Posterior cingulate gyrus (tissue), 11 donors: Measurements from ENCODE around the gene ZNF320.
A peak's percentile ranks its signal among the peaks of the same experiment; 100 is the strongest.
"Not testable (repeated sequence)": the region's sequence is repeated elsewhere in the genome, so short reads cannot be mapped to it uniquely, and the experiment has no call there.

Source experiments
- DNase-seq, 10 donors: peaks; one replicate each; pipeline versions ENCODE4 v3.0.0 to v3.0.0-alpha.2; 2020 to 2021; ENCODE audit warnings: mixed read lengths in 3 of 10
- intact Hi-C: fragments of 100-400 bp; cut with DNase I; formaldehyde crosslinking; loops from one replicate; pipeline ENCODE4 v1.15.1; 2023

ZNF320 gene

GRCh38 chr19:52923778-52924593, 26.6 kb upstream of the ZNF320 start:
- intact Hi-C loops = no loop called here
- peak in 5 of 10 donors; percentile 15 to 86 (median 20) for DNase-seq

- peak; percentile 53 to 96 (median 76) for DNase-seq
- intact Hi-C loops = no loop called here
Measured at GRCh38 chr19:52922841-52923777, 25.7 kb upstream of the ZNF320 start, which contains the start of gene ZNF888. Gene ZNF888, minus strand, starts transcription at chr19:52923428. Its CDS starts 5,555 bp downstream, at chr19:52917873.

- intact Hi-C loops = no loop called here
- DNase-seq = no peak
Measured at GRCh38 chr19:52917531-52917930, 20.1 kb upstream of the ZNF320 start.

- no peak for DNase-seq
- intact Hi-C loops = no loop called here
Measured at GRCh38 chr19:52910648-52911047, 13.2 kb upstream of the ZNF320 start.

GRCh38 chr19:52904052-52904780, 6.8 kb upstream of the ZNF320 start:
- DNase-seq = peak in 1 of 10 donors; percentile 23
- intact Hi-C loops = not testable (repeated sequence)

- intact Hi-C loops = no loop called here
- DNase-seq = no peak
Measured at GRCh38 chr19:52901842-52902241, 4.4 kb upstream of the ZNF320 start.

GRCh38 chr19:52898596-52898995, 1.2 kb upstream of the ZNF320 start:
- DNase-seq, intact Hi-C loops: not testable (repeated sequence)

GRCh38 chr19:52898101-52898500, 666 bp upstream of the ZNF320 start:
- peak in 2 of 10 donors; percentile 11 to 82 for DNase-seq
- intact Hi-C loops = no loop called here

- intact Hi-C loops = no loop called here
- DNase-seq = peak in 2 of 10 donors; percentile 70 to 78
Measured at GRCh38 chr19:52896431-52897137, 851 bp downstream of the ZNF320 start.

- DNase-seq = peak in 1 of 10 donors; percentile 30
Measured at GRCh38 chr19:52891336-52891735, 6.1 kb downstream of the ZNF320 start.

GRCh38 chr19:52889931-52890330, 7.5 kb downstream of the ZNF320 start:
- intact Hi-C loops = no loop called here
- DNase-seq = no peak

More at GRCh38 chr19:52891336-52891735, 6.1 kb downstream of the ZNF320 start:
- intact Hi-C loops = no loop called here

- peak in 1 of 10 donors; percentile 66 for DNase-seq
- intact Hi-C loops = no loop called here
Measured at GRCh38 chr19:52889076-52889475, 8.4 kb downstream of the ZNF320 start.

- intact Hi-C loops = no loop called here
- DNase-seq = no peak
Measured at GRCh38 chr19:52880895-52881389, 16.5 kb downstream of the ZNF320 start.

- intact Hi-C loops = not testable (repeated sequence)
Measured at GRCh38 chr19:52872996-52873395, 24.4 kb downstream of the ZNF320 start.

GRCh38 chr19:52871466-52871865, 26.0 kb downstream of the ZNF320 start:
- no peak for DNase-seq
- intact Hi-C loops = no loop called here

More at GRCh38 chr19:52872996-52873395, 24.4 kb downstream of the ZNF320 start:
- not testable (repeated sequence) for DNase-seq

GRCh38 chr19:52868031-52868430, 29.4 kb downstream of the ZNF320 start:
- intact Hi-C loops, DNase-seq: not testable (repeated sequence)

- intact Hi-C loops = not testable (repeated sequence)
- DNase-seq = peak; percentile 55 to 97 (median 82)
Measured at GRCh38 chr19:52857378-52858191, 39.9 kb downstream of the ZNF320 start, which contains the start of gene ZNF468. Gene ZNF468, minus strand, starts transcription at chr19:52857619. Its CDS starts 3,347 bp downstream, at chr19:52854272.
